ENCODE data around the gene ANAPC4.
"Not testable (repeated sequence)": the region's sequence is repeated elsewhere in the genome, so short reads cannot be mapped to it uniquely, and the experiment has no call there.

Gene ANAPC4

GRCh38 chr4:25376754-25377571, at the start of gene ANAPC4:
Gene ANAPC4 (plus strand): TSS chr4:25377263. CDS start chr4:25377428, 165 bp downstream.
- DNase-seq, result peak; percentile 96 to 100

- not testable (repeated sequence) for DNase-seq
Observed at GRCh38 chr4:25328463-25328862, 48.6 kb upstream of the ANAPC4 start.

- DNase-seq, result no peak
Observed at GRCh38 chr4:25330335-25330734, 46.7 kb upstream of the ANAPC4 start.

GRCh38 chr4:25330905-25331808, 45.9 kb upstream of the ANAPC4 start:
- DNase-seq, result no peak

- no peak for DNase-seq
Observed at GRCh38 chr4:25343671-25344070, 33.4 kb upstream of the ANAPC4 start.

- DNase-seq, result no peak
Observed at GRCh38 chr4:25345744-25346143, 31.3 kb upstream of the ANAPC4 start.

- no peak for DNase-seq
Observed at GRCh38 chr4:25346913-25347312, 30.1 kb upstream of the ANAPC4 start.

- DNase-seq, result no peak
Observed at GRCh38 chr4:25347473-25347872, 29.6 kb upstream of the ANAPC4 start.

GRCh38 chr4:25347971-25348370, 29.1 kb upstream of the ANAPC4 start:
- DNase-seq, result no peak

- DNase-seq, result no peak
Observed at GRCh38 chr4:25350561-25350960, 26.5 kb upstream of the ANAPC4 start.

- DNase-seq, result no peak
Observed at GRCh38 chr4:25351777-25352416, 25.2 kb upstream of the ANAPC4 start.

GRCh38 chr4:25356068-25356467, 21.0 kb upstream of the ANAPC4 start:
- DNase-seq, result no peak

GRCh38 chr4:25358515-25359275, 18.4 kb upstream of the ANAPC4 start:
- DNase-seq, result no peak

GRCh38 chr4:25361253-25361652, 15.8 kb upstream of the ANAPC4 start:
- DNase-seq, result no peak

GRCh38 chr4:25367004-25367621, 9.9 kb upstream of the ANAPC4 start:
- DNase-seq, result no peak

GRCh38 chr4:25367877-25368276, 9.2 kb upstream of the ANAPC4 start:
- DNase-seq, result no peak

GRCh38 chr4:25368315-25368714, 8.7 kb upstream of the ANAPC4 start:
- DNase-seq, result no peak

- DNase-seq, result no peak
Observed at GRCh38 chr4:25370242-25370641, 6.8 kb upstream of the ANAPC4 start.

GRCh38 chr4:25372549-25372948, 4.5 kb upstream of the ANAPC4 start:
- not testable (repeated sequence) for DNase-seq

- no peak for DNase-seq
Observed at GRCh38 chr4:25377572-25378436, 741 bp downstream of the ANAPC4 start.

GRCh38 chr4:25378437-25378743, 1.3 kb downstream of the ANAPC4 start:
- no peak for DNase-seq

Measured in stimulated activated CD4-positive, alpha-beta T cell treated with anti-CD3 and anti-CD28 coated beads, Interleukin-4, amount 100 ng/mL, for 4 hours (primary cell).